Ascending aorta (tissue), 2 donors: ENCODE results near the gene NOTCH4. TPM values are rescaled to one million over a fixed set of nuclear protein-coding genes. Genes with fewer than 3 reads are reported as not detected.
"Not testable (repeated sequence)": the region's sequence is repeated elsewhere in the genome, so short reads cannot be mapped to it uniquely, and the experiment has no call there.

ENCODE experiments used
- DNase-seq, 2 donors: peaks; one replicate each; pipeline ENCODE4 v3.0.0-alpha.2; 2019; ENCODE audit warnings: low spot score in 2 of 2
- H3K27ac ChIP-seq, 2 donors: fragments of 200-600 bp; sonication (generic); one replicate each; pipeline ENCODE4 v1.5.1; 2016 to 2017; ENCODE audit warnings: mild to moderate bottlenecking in 1 of 2
- H3K27me3 ChIP-seq: fragments of 200-600 bp; sonication (generic); one replicate; pipeline ENCODE4 v1.5.1; 2017
- H3K36me3 ChIP-seq, 2 donors: fragments of 200-600 bp; sonication (generic); one replicate each; pipeline ENCODE4 v1.5.1; 2016
- H3K4me1 ChIP-seq, 2 donors: fragments of 200-600 bp; sonication (generic); one replicate each; pipeline ENCODE4 v1.5.1; 2016 to 2017; ENCODE audit warnings: mild to moderate bottlenecking in 1 of 2
- H3K4me3 ChIP-seq, 2 donors: fragments of 200-600 bp; sonication (generic); one replicate each; pipeline ENCODE4 v1.5.1; 2016 to 2017; ENCODE audit warnings: mild to moderate bottlenecking in 1 of 2
- H3K9me3 ChIP-seq, 2 donors: fragments of 200-600 bp; sonication (generic); one replicate each; pipeline ENCODE4 v1.5.1; 2016
- CTCF ChIP-seq, 3 experiments: fragments of 200-600 bp in 2 of 3; fragments of 450-650 bp in 1 of 3; sonication (generic) in 2 of 3; IDR thresholded peaks; one replicate each; pipeline ENCODE4 v1.5.1; 2016 to 2019; ENCODE audit warnings: antibody characterized with exemption in 3 of 3, mild to moderate bottlenecking in 1 of 3, moderate library complexity in 1 of 3
- intact Hi-C: fragments of 100-400 bp; cut with DNase I; formaldehyde crosslinking; loops from one replicate; pipeline ENCODE4 v1.15.1; 2023
- total RNA-seq: library from RNA; depleted of rRNA; stranded (reverse); fragments of >200 nt; gene quantifications from one replicate; pipeline ENCODE4 v1.1.0, GENCODE V29; 2016

The NOTCH4 gene
- total RNA-seq, 1 donor from 2014 or later, result 198 TPM

GRCh38 chr6:32195652-32195901 is 28.3 kb downstream of the NOTCH4 start:
- H3K27ac ChIP-seq, result peak overlapping the region; percentile 99 to 100
- intact Hi-C loops, result loop anchor here (1.0 to 5.0 kb wide), 8 partner anchors 18 to 1217 kb away; partner anchors contain the start of genes ATF6B, C6orf47, GPANK1 and PHF1
- H3K9me3 ChIP-seq, result no peaks in the 10 kb centered on the region
- H3K36me3 ChIP-seq, result no peaks in the 10 kb centered on the region
- H3K4me1 ChIP-seq, result peaks cover 8 to 19% of the 10 kb centered on the region in 2 donors
- DNase-seq, result peak; percentile 100
- H3K4me3 ChIP-seq, result peak overlapping the region; percentile 78 to 88
- no peaks in the 10 kb centered on the region for H3K27me3 ChIP-seq
- peak in 1 of 3 experiments; percentile 63 for TF ChIP-seq CTCF (IDR thresholded peaks at IDR 0.05)

- TF ChIP-seq CTCF (IDR thresholded peaks at IDR 0.05), result peak; percentile 35 to 53 (median 42)
- Histone ChIP-seq H3K4me3 (peak overlapping the region; percentile 32 to 64), H3K36me3 (no peaks in the 10 kb centered on the region), H3K27ac (peak overlapping the region; percentile 87 to 92), H3K4me1 (peaks cover 8 to 20% of the 10 kb centered on the region in 2 donors), H3K27me3 (no peaks in the 10 kb centered on the region), H3K9me3 (no peaks in the 10 kb centered on the region)
- peak in 1 of 2 donors; percentile 76 for DNase-seq
- intact Hi-C loops, result loop anchor here (1.0 to 5.0 kb wide), 8 partner anchors 18 to 1217 kb away; partner anchors contain the start of genes ATF6B, C6orf47, GPANK1 and PHF1
Measured at GRCh38 chr6:32194825-32195651, 28.8 kb downstream of the NOTCH4 start.

- no peak for DNase-seq
- no peaks in the 10 kb centered on the region for H3K36me3 ChIP-seq
- intact Hi-C loops, result no loop called here
Measured at GRCh38 chr6:32194388-32194787, 29.5 kb downstream of the NOTCH4 start.

GRCh38 chr6:32193096-32193495 is 30.8 kb downstream of the NOTCH4 start:
- H3K27me3 ChIP-seq, H3K9me3 ChIP-seq, H3K36me3 ChIP-seq, intact Hi-C loops, DNase-seq: not testable (repeated sequence)
- peaks cover 8 to 30% of the 10 kb centered on the region in 2 donors for H3K4me1 ChIP-seq
- peak overlapping the region; percentile 80 to 99 for H3K27ac ChIP-seq
- H3K4me3 ChIP-seq, result peak overlapping the region in 1 of 2 donors; percentile 98

More at GRCh38 chr6:32194388-32194787, 29.5 kb downstream of the NOTCH4 start:
- H3K27me3 ChIP-seq, result no peaks in the 10 kb centered on the region
- no peaks in the 10 kb centered on the region for H3K9me3 ChIP-seq
- H3K4me1 ChIP-seq, result peaks cover 8 to 20% of the 10 kb centered on the region in 2 donors
- H3K27ac ChIP-seq, result peak overlapping the region; percentile 87 to 92
- no peak overlapping the region for H3K4me3 ChIP-seq
- TF ChIP-seq CTCF (IDR thresholded peaks at IDR 0.05), result no peak

GRCh38 chr6:32192608-32193039 is 31.2 kb downstream of the NOTCH4 start, which contains the start of gene GPSM3:
Gene GPSM3, minus strand, starts transcription at chr6:32192643. Its CDS starts 130 bp downstream, at chr6:32192513.
- Histone ChIP-seq H3K27me3 (no peaks in the 10 kb centered on the region), H3K4me3 (peak within 1 kb of the TSS; percentile 24 to 98), H3K27ac (peak within 1 kb of the TSS; percentile 80 to 99), H3K9me3 (no peaks in the 10 kb centered on the region), H3K4me1 (peaks cover 8 to 30% of the 10 kb centered on the region in 2 donors), H3K36me3 (peaks cover 4 to 6% of the 10 kb centered on the region in 2 donors)
- intact Hi-C loops, result no loop called here
- TF ChIP-seq CTCF (IDR thresholded peaks at IDR 0.05), result no peak
- DNase-seq, result no peak
